ENCODE measurements around the gene GATAD2B.
"Not testable (repeated sequence)": the region's sequence is repeated elsewhere in the genome, so short reads cannot be mapped to it uniquely, and the experiment has no call there.

GATAD2B gene

GRCh38 chr1:153882296-153882912 is 40.4 kb downstream of the GATAD2B start:
- no peak for DNase-seq

DNA sequence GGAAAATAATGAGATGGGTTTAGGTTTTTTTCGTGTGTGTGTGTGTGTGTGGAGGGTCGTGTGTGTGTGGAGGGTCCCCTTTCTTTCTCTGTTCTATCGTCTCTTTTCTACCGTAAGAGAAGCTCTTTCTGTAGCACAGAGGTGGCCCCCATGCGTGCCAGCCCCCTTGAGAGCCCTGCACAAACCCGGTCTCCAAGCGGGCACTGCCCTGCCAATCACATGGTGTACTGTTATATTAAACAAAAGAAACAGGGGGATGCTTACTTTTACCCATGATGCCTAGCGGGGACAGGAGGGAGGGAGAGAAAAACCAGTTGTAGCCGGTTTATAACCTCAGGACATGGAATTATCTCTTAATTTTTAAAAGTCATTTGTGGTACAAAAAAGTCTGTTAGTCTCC is 41.0 kb downstream of the GATAD2B start:
- peak; percentile 86 for DNase-seq

GRCh38 chr1:153880962-153881361 is 41.8 kb downstream of the GATAD2B start:
- peak; percentile 91 for DNase-seq

- no peak for DNase-seq
Measured at GRCh38 chr1:153880024-153880423, 42.7 kb downstream of the GATAD2B start.

GRCh38 chr1:153877112-153877511 is 45.7 kb downstream of the GATAD2B start:
- DNase-seq: no peak

DNA sequence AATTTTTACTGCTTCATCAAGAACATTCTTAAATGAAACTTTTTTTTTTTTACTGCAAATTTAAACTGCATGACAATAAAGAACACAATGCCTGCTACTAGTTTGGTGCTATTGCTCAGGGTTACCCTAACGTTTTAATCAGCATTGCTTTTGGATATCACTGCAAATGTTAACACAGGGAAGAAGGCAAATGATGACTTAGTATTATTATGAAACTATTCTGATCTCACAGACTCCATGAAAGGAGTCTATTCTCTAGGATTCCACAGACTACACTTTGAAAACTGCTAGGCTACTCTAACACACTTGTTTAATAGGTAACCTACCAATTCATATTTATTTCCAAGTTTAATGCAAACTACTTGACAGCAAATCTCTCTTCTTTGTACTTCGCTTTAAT is 49.8 kb downstream of the GATAD2B start:
- no peak for DNase-seq

GRCh38 chr1:153872331-153872730 is 50.4 kb downstream of the GATAD2B start:
- DNase-seq: no peak

DNA sequence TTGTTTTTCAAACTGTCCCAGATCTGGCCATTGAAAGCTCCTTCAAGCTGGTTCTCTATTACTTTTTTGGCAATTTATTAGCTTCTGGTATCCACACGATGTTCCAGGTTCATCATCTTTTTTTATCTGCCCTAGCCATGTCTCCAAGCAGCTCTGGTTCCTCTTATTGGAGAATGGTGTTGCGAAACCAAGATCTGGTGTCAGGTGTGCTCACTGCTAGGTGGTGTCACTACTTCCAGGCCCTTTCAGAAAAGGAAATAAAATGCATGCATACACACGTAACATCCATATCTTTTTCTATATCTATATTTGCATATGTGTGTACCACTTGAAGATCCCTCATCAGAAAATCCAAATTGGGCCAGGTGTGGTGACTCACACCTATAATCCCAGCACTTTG is 53.3 kb downstream of the GATAD2B start:
- no peak for DNase-seq

- DNase-seq: no peak
Measured at GRCh38 chr1:153866045-153866850, 56.5 kb downstream of the GATAD2B start.

DNA sequence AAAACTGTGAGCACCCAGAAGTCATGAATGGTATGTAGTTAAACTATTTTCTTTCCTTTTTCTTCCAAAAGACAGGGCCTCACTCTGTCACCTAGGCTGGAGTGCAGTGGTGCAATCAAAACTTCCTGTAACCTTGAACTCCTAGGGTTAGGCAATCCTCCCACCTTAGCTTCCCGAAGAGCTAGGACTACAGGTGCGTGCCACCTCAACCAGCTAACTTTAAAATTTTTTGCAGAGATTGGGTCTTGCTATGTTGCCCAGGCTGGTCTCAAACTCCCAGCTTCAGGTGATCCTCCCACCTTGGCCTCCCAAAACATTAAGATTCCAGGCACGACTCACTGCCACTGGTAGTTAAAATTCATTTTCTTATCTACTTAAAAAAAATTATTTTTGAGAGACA is 62.5 kb downstream of the GATAD2B start:
- DNase-seq: no peak

GRCh38 chr1:153857505-153857904 is 65.3 kb downstream of the GATAD2B start:
- DNase-seq: no peak

DNA sequence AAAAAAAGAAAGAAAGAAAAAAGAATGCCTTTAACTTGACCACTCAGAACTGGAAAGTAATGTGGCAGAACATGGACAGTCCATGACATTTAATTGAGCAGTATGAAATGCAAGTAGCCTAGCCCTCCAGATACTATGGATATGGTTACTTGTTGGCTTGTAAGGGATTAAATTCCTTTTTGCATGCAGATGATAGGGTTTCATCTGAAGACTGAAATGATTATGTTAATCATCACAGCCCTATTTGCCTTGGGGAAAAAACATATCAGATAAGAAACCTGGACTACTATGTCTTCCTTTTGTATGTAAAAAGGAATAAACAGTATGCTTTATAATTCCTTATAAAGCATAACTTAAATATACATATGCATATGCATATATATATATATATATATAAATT is 66.0 kb downstream of the GATAD2B start:
- DNase-seq: no peak

DNA sequence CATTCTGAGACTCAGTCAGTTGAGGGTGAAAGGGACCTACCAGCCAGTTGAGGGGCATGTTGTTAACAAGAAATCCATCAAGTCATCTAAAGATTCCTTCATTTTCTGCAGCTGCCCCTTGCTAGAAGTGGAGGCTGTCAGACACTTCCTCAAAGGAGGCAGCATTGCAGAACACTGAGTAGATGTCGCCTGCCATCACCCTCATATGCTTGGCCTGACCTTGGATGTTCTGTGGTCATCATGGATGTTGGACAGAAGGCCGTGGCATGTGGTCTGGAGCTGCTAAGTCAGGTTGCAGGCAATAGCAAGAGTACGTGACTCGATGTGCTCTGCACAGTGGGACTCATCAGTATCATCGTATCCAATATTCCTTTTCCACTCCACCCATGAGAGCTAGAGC is 70.6 kb downstream of the GATAD2B start:
- DNase-seq: no peak

- no peak for DNase-seq
Measured at GRCh38 chr1:153849487-153850185, 73.1 kb downstream of the GATAD2B start.

- no peak for DNase-seq
Measured at GRCh38 chr1:153848805-153849204, 74.0 kb downstream of the GATAD2B start.

GRCh38 chr1:153845158-153845557 is 77.6 kb downstream of the GATAD2B start:
- no peak for DNase-seq

DNA sequence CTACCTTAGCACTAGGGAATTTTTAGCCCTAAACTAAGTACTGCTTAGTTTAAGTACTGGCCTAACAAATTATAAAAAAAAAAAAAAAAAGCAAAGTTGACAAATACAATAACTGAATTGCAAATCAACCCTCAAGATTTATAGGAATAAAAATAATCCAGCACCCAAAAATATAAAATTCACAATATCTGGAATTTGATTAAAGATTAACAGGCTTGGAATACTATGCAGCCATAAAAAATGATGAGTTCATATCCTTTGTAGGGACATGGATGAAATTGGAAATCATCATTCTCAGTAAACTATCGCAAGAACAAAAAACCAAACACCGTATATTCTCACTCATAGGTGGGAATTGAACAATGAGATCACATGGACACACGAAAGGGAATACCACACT is 78.4 kb downstream of the GATAD2B start:
- not testable (repeated sequence) for DNase-seq

GRCh38 chr1:153842006-153842471 is 80.7 kb downstream of the GATAD2B start:
- DNase-seq: no peak

- DNase-seq: no peak
Measured at GRCh38 chr1:153841463-153841994, 81.2 kb downstream of the GATAD2B start.

DNA sequence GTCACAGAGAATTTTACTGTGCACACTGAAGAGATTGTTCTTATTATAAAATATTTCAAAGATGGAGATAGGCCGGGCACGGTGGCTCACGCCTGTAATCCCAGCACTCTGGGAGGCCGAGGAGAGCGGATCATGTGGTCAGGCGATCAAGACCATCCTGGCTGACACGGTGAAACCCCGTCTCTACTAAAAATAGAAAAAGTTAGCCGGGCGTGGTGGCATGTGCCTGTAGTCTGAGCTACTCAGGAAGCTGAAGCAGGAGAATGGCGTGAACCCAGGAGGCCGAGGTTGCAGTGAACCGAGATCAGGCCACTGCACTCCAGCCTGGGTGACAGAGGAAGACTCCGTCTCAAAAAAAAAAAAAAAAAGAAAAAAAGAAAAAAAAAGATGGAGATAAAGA is 82.0 kb downstream of the GATAD2B start:
- not testable (repeated sequence) for DNase-seq

DNA sequence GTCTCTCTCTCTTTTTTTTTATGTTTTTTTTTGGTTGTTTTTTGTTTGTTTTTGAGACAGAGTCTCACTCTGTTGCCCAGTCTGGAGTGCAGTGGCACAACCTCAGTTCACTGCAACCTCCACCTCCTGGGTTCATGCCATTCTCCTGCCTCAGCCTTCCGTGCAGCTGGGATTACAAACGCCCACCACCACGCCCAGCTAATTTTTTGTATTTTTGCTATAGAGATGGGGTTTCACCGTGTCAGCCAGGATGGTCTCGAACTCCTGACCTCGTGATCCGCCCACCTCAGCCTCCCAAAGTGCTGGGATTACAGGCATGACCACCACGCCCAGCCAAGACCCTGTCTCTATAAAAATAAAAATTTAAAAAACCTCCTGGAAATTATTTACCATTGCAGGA is 88.8 kb downstream of the GATAD2B start:
- DNase-seq: not testable (repeated sequence)

- DNase-seq: no peak
Measured at GRCh38 chr1:153833171-153833570, 89.6 kb downstream of the GATAD2B start.

DNA sequence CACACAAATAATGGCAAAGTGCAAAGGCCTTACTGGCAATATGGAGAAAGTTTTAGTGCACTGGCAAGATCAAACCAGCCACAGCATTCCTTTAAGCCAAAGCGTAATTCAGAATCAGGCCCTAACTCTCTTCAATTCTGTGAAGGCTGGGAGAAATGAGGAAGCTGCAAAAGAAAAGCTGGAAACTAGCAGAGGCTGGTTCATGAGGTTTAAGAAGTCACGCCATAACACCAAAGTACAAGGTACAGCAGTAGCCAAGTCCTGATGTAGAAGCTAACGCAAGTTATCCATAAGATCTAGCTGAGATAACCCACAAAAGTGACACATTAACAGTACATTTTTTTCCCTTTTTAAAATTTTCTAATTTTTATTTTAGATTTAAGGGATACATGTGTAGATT is 90.5 kb downstream of the GATAD2B start:
- DNase-seq: no peak

- no peak for DNase-seq
Measured at GRCh38 chr1:153831026-153831425, 91.7 kb downstream of the GATAD2B start.

Measured in retina (tissue), 1 donor.